ENCODE results near the gene LENEP.

Gene LENEP

GRCh38 chr1:155026154-155026553 lies 32.8 kb downstream of the LENEP start:
- no peak for DNase-seq (ENCODE audit: low read depth in 2 of 2)

GRCh38 chr1:155026588-155026987 lies 33.2 kb downstream of the LENEP start:
- DNase-seq (ENCODE audit: low read depth in 2 of 2): no peak

- DNase-seq (ENCODE audit: low read depth in 2 of 2): no peak
Observed at GRCh38 chr1:155029513-155030242, 36.3 kb downstream of the LENEP start.

- no peak for DNase-seq (ENCODE audit: low read depth in 2 of 2)
Observed at GRCh38 chr1:155030243-155030795, 36.9 kb downstream of the LENEP start.

GRCh38 chr1:155030899-155031298 lies 37.5 kb downstream of the LENEP start:
- no peak for DNase-seq (ENCODE audit: low read depth in 2 of 2)

- no peak for DNase-seq (ENCODE audit: low read depth in 2 of 2)
Observed at GRCh38 chr1:155032886-155033285, 39.5 kb downstream of the LENEP start.

GRCh38 chr1:155033524-155033923 lies 40.1 kb downstream of the LENEP start, which contains the start of the genes DCST1 and DCST2:
TSS of gene DCST1 (plus strand) at chr1:155033824. CDS start at chr1:155034037, 213 bp downstream.
TSS of gene DCST2 (minus strand) at chr1:155033781. CDS start at chr1:155033701, 80 bp downstream.
- no peak for DNase-seq (ENCODE audit: low read depth in 2 of 2)

GRCh38 chr1:155034318-155035208 lies 41.2 kb downstream of the LENEP start:
- no peak for DNase-seq (ENCODE audit: low read depth in 2 of 2)

- DNase-seq (ENCODE audit: low read depth in 2 of 2): no peak
Observed at GRCh38 chr1:155035936-155036335, 42.5 kb downstream of the LENEP start.

GRCh38 chr1:155037043-155037442 lies 43.7 kb downstream of the LENEP start:
- DNase-seq (ENCODE audit: low read depth in 2 of 2): no peak

- no peak for DNase-seq (ENCODE audit: low read depth in 2 of 2)
Observed at GRCh38 chr1:155037851-155038441, 44.6 kb downstream of the LENEP start.

- DNase-seq (ENCODE audit: low read depth in 2 of 2): no peak
Observed at GRCh38 chr1:155038602-155039307, 45.4 kb downstream of the LENEP start.

GRCh38 chr1:155039308-155039669 lies 45.9 kb downstream of the LENEP start:
- DNase-seq (ENCODE audit: low read depth in 2 of 2): no peak

- DNase-seq (ENCODE audit: low read depth in 2 of 2): no peak
Observed at GRCh38 chr1:155040358-155041093, 47.1 kb downstream of the LENEP start.

GRCh38 chr1:155042789-155043188 lies 49.4 kb downstream of the LENEP start:
- no peak for DNase-seq (ENCODE audit: low read depth in 2 of 2)

- DNase-seq (ENCODE audit: low read depth in 2 of 2): no peak
Observed at GRCh38 chr1:155043301-155043702, 49.9 kb downstream of the LENEP start.

GRCh38 chr1:155043793-155044192 lies 50.4 kb downstream of the LENEP start:
- DNase-seq (ENCODE audit: low read depth in 2 of 2): no peak

Data from stimulated activated CD4-positive, alpha-beta T cell treated with anti-CD3 and anti-CD28 coated beads, Interleukin-15, amount 100 ng/mL, for 48 hours (primary cell).